ENCODE results near the gene HEATR5A.
A peak's percentile ranks its signal among the peaks of the same experiment; 100 is the strongest.
"Not testable (repeated sequence)": the region's sequence is repeated elsewhere in the genome, so short reads cannot be mapped to it uniquely, and the experiment has no call there.

The HEATR5A gene

GRCh38 chr14:31320922-31321766 is 99.2 kb downstream of the HEATR5A start:
- no peak for DNase-seq

- DNase-seq, result no peak
These were observed 100.1 kb downstream of the HEATR5A start for GRCh38 chr14:31320216-31320615.

GRCh38 chr14:31319701-31320100 is 100.6 kb downstream of the HEATR5A start:
- DNase-seq, result no peak

- no peak for DNase-seq
These were observed 107.4 kb downstream of the HEATR5A start for GRCh38 chr14:31312934-31313333.

GRCh38 chr14:31312370-31312769 is 108.0 kb downstream of the HEATR5A start:
- DNase-seq, result not testable (repeated sequence)

GRCh38 chr14:31307618-31308017 is 112.7 kb downstream of the HEATR5A start:
- DNase-seq, result no peak

- no peak for DNase-seq
These were observed 113.2 kb downstream of the HEATR5A start for GRCh38 chr14:31307198-31307597.

- no peak for DNase-seq
These were observed 116.7 kb downstream of the HEATR5A start for GRCh38 chr14:31303654-31304053.

GRCh38 chr14:31300883-31301282 is 119.5 kb downstream of the HEATR5A start:
- no peak for DNase-seq

GRCh38 chr14:31300296-31300695 is 120.1 kb downstream of the HEATR5A start:
- DNase-seq, result no peak

- DNase-seq, result no peak
These were observed 122.5 kb downstream of the HEATR5A start for GRCh38 chr14:31297701-31298344.

- no peak for DNase-seq
These were observed 123.2 kb downstream of the HEATR5A start for GRCh38 chr14:31297112-31297511.

- no peak for DNase-seq
These were observed 125.5 kb downstream of the HEATR5A start for GRCh38 chr14:31294746-31295405.

- DNase-seq, result no peak
These were observed 127.3 kb downstream of the HEATR5A start for GRCh38 chr14:31292937-31293616.

GRCh38 chr14:31291210-31291609 is 129.1 kb downstream of the HEATR5A start:
- DNase-seq, result no peak

GRCh38 chr14:31287294-31287972 is 132.9 kb downstream of the HEATR5A start:
- DNase-seq, result no peak

- peak; percentile 19 for DNase-seq
These were observed 133.7 kb downstream of the HEATR5A start for GRCh38 chr14:31286456-31287293.

- no peak for DNase-seq
These were observed 136.6 kb downstream of the HEATR5A start for GRCh38 chr14:31283578-31284252.

GRCh38 chr14:31283153-31283552 is 137.2 kb downstream of the HEATR5A start:
- no peak for DNase-seq

- DNase-seq, result no peak
These were observed 139.5 kb downstream of the HEATR5A start for GRCh38 chr14:31280871-31281220.
